Caco-2 (cell line): ENCODE results near the gene COL13A1. TPM values are rescaled to one million over a fixed set of nuclear protein-coding genes. Genes with fewer than 3 reads are reported as not detected.

ENCODE experiments used
- BruUV-seq: library from RNA; stranded (reverse); fragments of 400-500 nt; replicated peaks from 2 replicates; lab custom pipeline; 2021; lab: Mats Ljungman, UMichigan
- CTCF ChIA-PET: fragments of 300-600 bp; sonication (Branson Sonifier 250); formaldehyde crosslinking; loops from one replicate; lab custom pipeline; 2022; ENCODE audit warnings: antibody characterized with exemption; lab: Charles Lee
- POLR2A ChIA-PET: fragments of 300-600 bp; sonication (Branson Sonifier 250); formaldehyde crosslinking; loops from one replicate; lab custom pipeline; 2022; ENCODE audit warnings: antibody characterized with exemption; lab: Charles Lee
- DNase-seq, 2 experiments: peaks; one replicate each; pipeline versions ENCODE4 v3.0.0 to v3.0.0-alpha.2; 2020 to 2022
- H3K27me3 ChIP-seq: replicated peaks from 2 replicates; pipeline ENCODE4 v1.6.0; 2011; ENCODE audit warnings: low read length; ENCODE audit not compliant: control insufficient read depth, insufficient read depth
- H3K36me3 ChIP-seq: 2 replicates; pipeline ENCODE4 v1.5.1; 2011; ENCODE audit warnings: low read length; ENCODE audit not compliant: control insufficient read depth, insufficient read depth
- H3K4me1 ChIP-seq: fragments of 250-450 bp; sonication (Bioruptor Pico); 2 replicates; pipeline ENCODE4 v1.5.1; 2020; ENCODE audit warnings: mild to moderate bottlenecking
- H3K4me3 ChIP-seq: 2 replicates; pipeline ENCODE4 v1.5.1; 2011; ENCODE audit warnings: low read depth, mild to moderate bottlenecking, control low read depth, low read length
- H3K9me3 ChIP-seq: fragments of 250-450 bp; sonication (Bioruptor Pico); 2 replicates; pipeline ENCODE4 v1.5.1; 2020; ENCODE audit warnings: mild to moderate bottlenecking, moderate library complexity
- H3K27ac Mint-ChIP-seq: one replicate; pipeline ENCODE4 v1.8.0; 2022; ENCODE audit warnings: mixed read lengths; ENCODE audit not compliant: unreplicated experiment
- H3K27me3 Mint-ChIP-seq: one replicate; pipeline ENCODE4 v1.8.0; 2022; ENCODE audit warnings: mixed read lengths; ENCODE audit not compliant: insufficient read depth, unreplicated experiment
- H3K36me3 Mint-ChIP-seq: one replicate; pipeline ENCODE4 v1.8.0; 2022; ENCODE audit warnings: mild to moderate bottlenecking, mixed read lengths; ENCODE audit not compliant: insufficient read depth, unreplicated experiment
- H3K4me1 Mint-ChIP-seq: one replicate; pipeline ENCODE4 v1.8.0; 2022; ENCODE audit warnings: low read depth, mixed read lengths; ENCODE audit not compliant: unreplicated experiment
- H3K4me3 Mint-ChIP-seq: one replicate; pipeline ENCODE4 v1.8.0; 2022; ENCODE audit warnings: mild to moderate bottlenecking, moderate library complexity, mixed read lengths; ENCODE audit not compliant: unreplicated experiment
- H3K9me3 Mint-ChIP-seq: one replicate; pipeline ENCODE4 v1.8.0; 2022; ENCODE audit warnings: mixed read lengths; ENCODE audit not compliant: unreplicated experiment
- intact Hi-C: fragments of 100-400 bp; cut with micrococcal nuclease; formaldehyde crosslinking; loops from one replicate; pipeline ENCODE4 v1.10.0; 2022; ENCODE audit not compliant: unreplicated experiment
- total RNA-seq: library from RNA; stranded (reverse); gene quantifications from 2 replicates; pipeline ENCODE4 v1.2.3, GENCODE V29; 2022
- TF ChIP-seq, protein P1 (sequence below), 2 experiments: fragments of 200-600 bp in 1 of 2; IDR thresholded peaks; 1 replicate in 1 of 2; 2 replicates in 1 of 2; pipeline versions ENCODE4 v1.5.1 to v1.8.0; 2011 to 2022; ENCODE audit warnings: antibody characterized with exemption in 1 of 2, control low read depth in 1 of 2, inconsistent platforms in 1 of 2, low read depth in 1 of 2, low read length in 1 of 2, mild to moderate bottlenecking in 1 of 2, moderate library complexity in 1 of 2; ENCODE audit not compliant: insufficient read depth in 1 of 2, severe bottlenecking in 1 of 2, unreplicated experiment in 1 of 2

COL13A1 gene
- total RNA-seq, 1 experiment from 2014 or later = not detected

GRCh38 chr10:69881202-69881601 lies 79.5 kb downstream of the COL13A1 start:
- Histone ChIP-seq H3K27me3 (no peaks in the 10 kb centered on the region), H3K36me3 (no peaks in the 10 kb centered on the region), H3K9me3 (no peaks in the 10 kb centered on the region), H3K4me1 (no peaks in the 10 kb centered on the region), H3K4me3 (no peak overlapping the region)
- H3K4me1 Mint-ChIP-seq = peaks cover 10% of the 10 kb centered on the region
- H3K27me3 Mint-ChIP-seq = peaks cover 28% of the 10 kb centered on the region
- no peaks in the 10 kb centered on the region for H3K36me3 Mint-ChIP-seq
- TF ChIP-seq, protein P1, sequence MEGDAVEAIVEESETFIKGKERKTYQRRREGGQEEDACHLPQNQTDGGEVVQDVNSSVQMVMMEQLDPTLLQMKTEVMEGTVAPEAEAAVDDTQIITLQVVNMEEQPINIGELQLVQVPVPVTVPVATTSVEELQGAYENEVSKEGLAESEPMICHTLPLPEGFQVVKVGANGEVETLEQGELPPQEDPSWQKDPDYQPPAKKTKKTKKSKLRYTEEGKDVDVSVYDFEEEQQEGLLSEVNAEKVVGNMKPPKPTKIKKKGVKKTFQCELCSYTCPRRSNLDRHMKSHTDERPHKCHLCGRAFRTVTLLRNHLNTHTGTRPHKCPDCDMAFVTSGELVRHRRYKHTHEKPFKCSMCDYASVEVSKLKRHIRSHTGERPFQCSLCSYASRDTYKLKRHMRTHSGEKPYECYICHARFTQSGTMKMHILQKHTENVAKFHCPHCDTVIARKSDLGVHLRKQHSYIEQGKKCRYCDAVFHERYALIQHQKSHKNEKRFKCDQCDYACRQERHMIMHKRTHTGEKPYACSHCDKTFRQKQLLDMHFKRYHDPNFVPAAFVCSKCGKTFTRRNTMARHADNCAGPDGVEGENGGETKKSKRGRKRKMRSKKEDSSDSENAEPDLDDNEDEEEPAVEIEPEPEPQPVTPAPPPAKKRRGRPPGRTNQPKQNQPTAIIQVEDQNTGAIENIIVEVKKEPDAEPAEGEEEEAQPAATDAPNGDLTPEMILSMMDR (IDR thresholded peaks at IDR 0.05; ENCODE audit: insufficient read depth in 1 of 2, low read depth in 1 of 2, low read length in 1 of 2, severe bottlenecking in 1 of 2, unreplicated experiment in 1 of 2) = no peak
- no peak for DNase-seq
- H3K27ac Mint-ChIP-seq = no peak overlapping the region
- ChIA-PET POLR2A (no interaction called here), CTCF (interaction anchor here (4.4 kb wide), 1 partner anchor 35 kb away, joined by 192 read pairs; no protein-coding TSS in a partner anchor)
- H3K9me3 Mint-ChIP-seq = no peaks in the 10 kb centered on the region
- H3K4me3 Mint-ChIP-seq = no peak overlapping the region
- BruUV-seq = no TSS peak
- intact Hi-C loops = no loop called here

GRCh38 chr10:69883310-69884023 lies 81.8 kb downstream of the COL13A1 start:
- intact Hi-C loops = loop anchor here (1.0 kb wide), 2 partner anchors 31 to 75 kb away; no protein-coding TSS in a partner anchor
- TF ChIP-seq, protein P1 (IDR thresholded peaks at IDR 0.05; ENCODE audit: insufficient read depth in 1 of 2, low read depth in 1 of 2, low read length in 1 of 2, severe bottlenecking in 1 of 2, unreplicated experiment in 1 of 2) = peak; percentile 78 to 96
- H3K4me3 Mint-ChIP-seq = no peak overlapping the region
- Histone ChIP-seq H3K27me3 (no peaks in the 10 kb centered on the region), H3K36me3 (no peaks in the 10 kb centered on the region), H3K4me3 (no peak overlapping the region), H3K9me3 (no peaks in the 10 kb centered on the region), H3K4me1 (no peaks in the 10 kb centered on the region)
- ChIA-PET CTCF (interaction anchor here (0.6 to 4.4 kb wide), 30 partner anchors 12 to 381 kb away, joined by 3 to 192 read pairs (median 4); partner anchors contain the start of gene TYSND1), POLR2A (no interaction called here)
- no TSS peak for BruUV-seq
- H3K9me3 Mint-ChIP-seq = no peaks in the 10 kb centered on the region
- H3K27me3 Mint-ChIP-seq = peaks cover 18% of the 10 kb centered on the region
- no peaks in the 10 kb centered on the region for H3K36me3 Mint-ChIP-seq
- peaks cover 20% of the 10 kb centered on the region for H3K4me1 Mint-ChIP-seq
- no peak overlapping the region for H3K27ac Mint-ChIP-seq
- peak; percentile 75 to 78 for DNase-seq

DNA sequence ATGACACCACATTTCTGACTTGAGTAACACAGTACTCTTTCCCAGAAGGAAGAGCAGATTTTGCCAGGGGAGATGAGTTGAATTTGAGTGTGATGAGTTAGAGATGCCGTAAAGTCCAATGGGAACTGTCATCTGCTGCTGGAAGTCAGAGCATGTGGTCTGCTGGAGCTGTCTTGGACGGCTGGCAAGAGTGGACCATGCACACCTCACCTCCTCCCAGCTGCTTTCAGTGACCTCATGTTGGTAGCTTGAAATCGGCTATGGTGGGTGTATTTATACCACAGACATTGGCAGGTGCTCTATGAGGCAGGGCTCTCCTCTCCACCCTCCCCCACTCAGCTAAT lies 82.3 kb downstream of the COL13A1 start:
- intact Hi-C loops = no loop called here
- no peak overlapping the region for H3K4me3 ChIP-seq
- ChIA-PET CTCF (interaction anchor here (0.8 to 4.4 kb wide), 11 partner anchors 13 to 75 kb away, joined by 3 to 192 read pairs (median 11); no protein-coding TSS in a partner anchor), POLR2A (no interaction called here)
- no peaks in the 10 kb centered on the region for H3K4me1 ChIP-seq
- Mint-ChIP-seq H3K4me3 (no peak overlapping the region), H3K27ac (no peak overlapping the region), H3K4me1 (peaks cover 20% of the 10 kb centered on the region), H3K27me3 (peaks cover 18% of the 10 kb centered on the region), H3K36me3 (no peaks in the 10 kb centered on the region), H3K9me3 (no peaks in the 10 kb centered on the region)
- no peaks in the 10 kb centered on the region for H3K36me3 ChIP-seq
- no peak for DNase-seq
- no TSS peak for BruUV-seq
- no peaks in the 10 kb centered on the region for H3K9me3 ChIP-seq
- TF ChIP-seq, protein P1 (IDR thresholded peaks at IDR 0.05; ENCODE audit: insufficient read depth in 1 of 2, low read depth in 1 of 2, low read length in 1 of 2, severe bottlenecking in 1 of 2, unreplicated experiment in 1 of 2) = no peak
- no peaks in the 10 kb centered on the region for H3K27me3 ChIP-seq
